DOHH2 (cell line): ENCODE results near the gene ROR1.

Experiments used
- H3F3A ChIP-seq: fragments of 200-600 bp; sonication (generic), shearing (Covaris generic); 2 replicates; pipeline ENCODE4 v1.6.0; 2016; ENCODE audit warnings: antibody characterized with exemption, mild to moderate bottlenecking; ENCODE audit not compliant: control insufficient read depth, insufficient read depth
- H3K27ac ChIP-seq: fragments of 200-600 bp; sonication (generic); 2 replicates; pipeline ENCODE4 v1.5.1; 2014; ENCODE audit warnings: low read depth, mild to moderate bottlenecking, low read length, moderate library complexity
- H3K27me3 ChIP-seq: fragments of 200-600 bp; sonication (generic); 2 replicates; pipeline ENCODE4 v1.6.1; 2014; ENCODE audit warnings: mild to moderate bottlenecking, low read length, mixed read lengths; ENCODE audit not compliant: control insufficient read depth
- H3K36me3 ChIP-seq: fragments of 200-600 bp; sonication (generic); 2 replicates; pipeline ENCODE4 v1.6.1; 2014; ENCODE audit warnings: mild to moderate bottlenecking, low read length, moderate library complexity, mixed read lengths; ENCODE audit not compliant: control insufficient read depth
- H3K4me1 ChIP-seq: fragments of 200-600 bp; sonication (generic); 2 replicates; pipeline ENCODE4 v1.6.1; 2014; ENCODE audit warnings: mild to moderate bottlenecking, low read length, mixed read lengths; ENCODE audit not compliant: control insufficient read depth
- H3K4me2 ChIP-seq: fragments of 200-600 bp; sonication (generic); 2 replicates; pipeline ENCODE4 v1.6.0; 2014; ENCODE audit warnings: mild to moderate bottlenecking, low read length, moderate library complexity
- H3K4me3 ChIP-seq: fragments of 200-600 bp; sonication (generic); 2 replicates; pipeline ENCODE4 v1.5.1; 2014; ENCODE audit warnings: mild to moderate bottlenecking, low read length, mixed read lengths
- H3K79me2 ChIP-seq: fragments of 200-600 bp; sonication (generic); 2 replicates; pipeline ENCODE4 v1.6.1; 2014; ENCODE audit warnings: mild to moderate bottlenecking, low read length, mixed read lengths; ENCODE audit not compliant: control insufficient read depth
- H3K9me2 ChIP-seq: fragments of 200-600 bp; sonication (generic); replicated peaks from 2 replicates; pipeline ENCODE4 v1.6.1; 2014; ENCODE audit warnings: mild to moderate bottlenecking, low read length, mixed read lengths; ENCODE audit not compliant: control insufficient read depth
- H3K9me3 ChIP-seq: fragments of 200-600 bp; sonication (generic); 2 replicates; pipeline ENCODE4 v1.6.1; 2014; ENCODE audit warnings: antibody characterized with exemption, low read length, mixed read lengths; ENCODE audit not compliant: control insufficient read depth, insufficient read depth
- H4K20me1 ChIP-seq: fragments of 200-600 bp; sonication (generic); 2 replicates; pipeline ENCODE4 v1.6.0; 2014; ENCODE audit warnings: low read depth, mild to moderate bottlenecking, antibody characterized with exemption, low read length, moderate library complexity; ENCODE audit not compliant: control insufficient read depth, insufficient read depth
- EZH2phosphoT487 ChIP-seq: fragments of 200-600 bp; sonication (generic); IDR thresholded peaks from 2 replicates; pipeline ENCODE4 v1.6.1; 2017; ENCODE audit warnings: borderline replicate concordance, mild to moderate bottlenecking, antibody characterized with exemption, low read length, moderate library complexity, mixed read lengths
- TF ChIP-seq, protein P1 (sequence below): fragments of 200-600 bp; sonication (generic); IDR thresholded peaks from one replicate; pipeline ENCODE4 v1.5.1; 2014; ENCODE audit warnings: antibody characterized with exemption, mild to moderate bottlenecking, low read depth, low read length; ENCODE audit not compliant: poor library complexity, severe bottlenecking

Gene ROR1

DNA sequence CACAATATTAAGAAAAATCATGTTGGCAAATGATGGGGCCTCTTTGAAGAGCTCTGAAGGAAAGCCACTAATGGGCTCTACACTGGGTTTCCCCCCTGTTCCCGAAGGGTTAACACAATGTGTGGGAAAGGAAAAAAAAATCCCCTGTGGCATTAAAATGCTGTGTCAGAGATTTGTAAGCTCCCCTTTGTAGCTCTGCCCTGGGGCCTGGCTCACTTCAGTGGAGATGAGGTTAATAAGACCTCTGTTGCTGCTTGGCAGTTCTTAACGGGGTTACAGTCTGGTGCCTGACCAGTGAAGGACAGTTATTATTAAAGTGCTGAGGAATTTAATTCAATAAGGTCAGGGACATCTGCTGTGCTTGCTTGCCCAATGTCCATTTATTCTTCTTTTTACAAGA lies 299.9 kb downstream of the ROR1 start:
- no peaks in the 10 kb centered on the region for H3K9me3 ChIP-seq
- no peaks in the 10 kb centered on the region for H3K4me1 ChIP-seq
- TF ChIP-seq, protein P1, sequence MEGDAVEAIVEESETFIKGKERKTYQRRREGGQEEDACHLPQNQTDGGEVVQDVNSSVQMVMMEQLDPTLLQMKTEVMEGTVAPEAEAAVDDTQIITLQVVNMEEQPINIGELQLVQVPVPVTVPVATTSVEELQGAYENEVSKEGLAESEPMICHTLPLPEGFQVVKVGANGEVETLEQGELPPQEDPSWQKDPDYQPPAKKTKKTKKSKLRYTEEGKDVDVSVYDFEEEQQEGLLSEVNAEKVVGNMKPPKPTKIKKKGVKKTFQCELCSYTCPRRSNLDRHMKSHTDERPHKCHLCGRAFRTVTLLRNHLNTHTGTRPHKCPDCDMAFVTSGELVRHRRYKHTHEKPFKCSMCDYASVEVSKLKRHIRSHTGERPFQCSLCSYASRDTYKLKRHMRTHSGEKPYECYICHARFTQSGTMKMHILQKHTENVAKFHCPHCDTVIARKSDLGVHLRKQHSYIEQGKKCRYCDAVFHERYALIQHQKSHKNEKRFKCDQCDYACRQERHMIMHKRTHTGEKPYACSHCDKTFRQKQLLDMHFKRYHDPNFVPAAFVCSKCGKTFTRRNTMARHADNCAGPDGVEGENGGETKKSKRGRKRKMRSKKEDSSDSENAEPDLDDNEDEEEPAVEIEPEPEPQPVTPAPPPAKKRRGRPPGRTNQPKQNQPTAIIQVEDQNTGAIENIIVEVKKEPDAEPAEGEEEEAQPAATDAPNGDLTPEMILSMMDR: no peak
- no peak overlapping the region for H3K4me2 ChIP-seq
- no peaks in the 10 kb centered on the region for H3K36me3 ChIP-seq
- no peak overlapping the region for H3K27ac ChIP-seq
- no peaks in the 10 kb centered on the region for H4K20me1 ChIP-seq
- no peaks in the 10 kb centered on the region for H3K27me3 ChIP-seq
- no peaks in the 10 kb centered on the region for H3K79me2 ChIP-seq
- no peaks in the 10 kb centered on the region for H3K9me2 ChIP-seq
- no peaks in the 10 kb centered on the region for H3F3A ChIP-seq
- no peak overlapping the region for H3K4me3 ChIP-seq

DNA sequence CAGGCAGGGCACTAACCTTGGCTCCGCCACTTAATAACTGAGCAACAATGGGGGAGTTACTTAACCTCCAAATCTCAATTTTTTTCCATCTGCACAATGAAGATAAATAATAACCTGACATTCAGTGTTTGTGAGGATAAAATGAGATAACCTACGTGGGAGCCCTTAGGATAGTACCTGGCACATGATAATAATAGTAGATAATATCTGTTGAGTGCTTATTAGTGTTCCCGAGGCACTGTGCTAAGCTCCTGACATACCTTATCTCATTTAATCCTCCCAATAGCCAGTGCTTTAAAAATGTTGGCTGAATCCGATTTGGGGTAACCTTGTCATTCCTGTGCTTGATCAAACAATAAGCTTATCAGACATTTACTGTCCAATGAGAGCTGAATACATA lies 300.9 kb downstream of the ROR1 start:
- Histone ChIP-seq H3K9me2 (no peaks in the 10 kb centered on the region), H3K79me2 (no peaks in the 10 kb centered on the region), H3K4me2 (no peak overlapping the region), H3K36me3 (no peaks in the 10 kb centered on the region), H3K9me3 (no peaks in the 10 kb centered on the region), H3K4me3 (no peak overlapping the region), H3F3A (no peaks in the 10 kb centered on the region), H3K4me1 (no peaks in the 10 kb centered on the region), H4K20me1 (no peaks in the 10 kb centered on the region), H3K27me3 (no peaks in the 10 kb centered on the region), H3K27ac (no peak overlapping the region)
- TF ChIP-seq, protein P1: no peak
- no peak for TF ChIP-seq EZH2phosphoT487

DNA sequence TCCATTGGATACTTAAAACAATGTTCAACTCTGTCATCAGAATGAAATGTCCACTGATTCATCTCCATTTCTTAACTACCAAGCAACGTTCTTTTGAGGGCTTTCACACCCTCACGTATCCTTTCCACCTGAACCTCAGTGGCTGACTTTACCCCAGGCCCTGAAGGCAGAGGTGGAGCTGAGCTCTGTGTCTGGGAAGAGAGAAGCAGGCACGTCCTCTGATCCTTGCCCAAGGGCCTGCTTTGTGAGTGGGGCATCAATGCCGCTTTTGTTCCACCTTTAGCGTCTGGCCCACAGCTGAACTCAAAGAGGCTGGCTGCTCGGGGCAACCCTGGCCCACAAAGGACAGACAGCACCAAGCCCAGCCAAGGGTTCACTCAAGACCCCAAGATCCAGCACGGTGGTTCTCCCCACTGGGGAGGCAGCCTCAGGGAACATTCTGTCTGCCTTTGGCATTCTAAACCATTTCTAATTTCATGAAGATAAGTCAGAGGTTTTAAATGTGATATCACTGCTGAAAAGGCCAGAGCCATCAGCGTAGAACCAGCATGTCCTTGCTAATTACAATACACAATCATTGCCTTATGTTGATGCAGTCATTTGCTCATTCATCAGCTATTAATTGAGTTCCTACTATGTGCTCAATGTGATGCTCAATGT lies 303.6 kb downstream of the ROR1 start:
- H3K79me2 ChIP-seq: no peaks in the 10 kb centered on the region
- no peak overlapping the region for H3K27ac ChIP-seq
- no peaks in the 10 kb centered on the region for H3K9me3 ChIP-seq
- H3K9me2 ChIP-seq: no peaks in the 10 kb centered on the region
- no peaks in the 10 kb centered on the region for H3K36me3 ChIP-seq
- H3K4me1 ChIP-seq: no peaks in the 10 kb centered on the region
- H3F3A ChIP-seq: no peaks in the 10 kb centered on the region
- H3K27me3 ChIP-seq: no peaks in the 10 kb centered on the region
- no peaks in the 10 kb centered on the region for H4K20me1 ChIP-seq
- H3K4me2 ChIP-seq: no peak overlapping the region
- TF ChIP-seq EZH2phosphoT487: no peak
- TF ChIP-seq, protein P1: no peak
- H3K4me3 ChIP-seq: no peak overlapping the region
